HL-60 (cell line): ENCODE measurements around the gene PEX11A.

ENCODE experiments used
- DNase-seq, 2 experiments: peaks; one replicate each; pipeline ENCODE4 v3.0.0-alpha.2; 2010 to 2020; ENCODE audit warnings: low read depth in 1 of 2, low spot score in 1 of 2
- H3K27ac ChIP-seq: fragments of 250-450 bp; sonication (Bioruptor Pico); replicated peaks from 2 replicates; pipeline ENCODE4 v1.5.1; 2020; ENCODE audit warnings: mild to moderate bottlenecking, moderate library complexity
- H3K27me3 ChIP-seq: fragments of 250-450 bp; sonication (Bioruptor Pico); 2 replicates; pipeline ENCODE4 v1.5.1; 2021; ENCODE audit warnings: mild to moderate bottlenecking, moderate library complexity; ENCODE audit not compliant: insufficient read depth, poor library complexity, severe bottlenecking
- H3K4me3 ChIP-seq: replicated peaks from 2 replicates; pipeline ENCODE4 v1.5.1; 2011; ENCODE audit warnings: mild to moderate bottlenecking, control low read depth, low read length; ENCODE audit not compliant: insufficient read depth
- GABPA ChIP-seq: IDR thresholded peaks from 2 replicates; pipeline ENCODE4 v1.6.1; 2012; ENCODE audit warnings: low read depth
- POLR2AphosphoS5 ChIP-seq: IDR thresholded peaks from 2 replicates; pipeline ENCODE4 v1.6.1; 2012; ENCODE audit warnings: low read depth
- SPI1 ChIP-seq: IDR thresholded peaks from 2 replicates; pipeline ENCODE4 v1.6.1; 2012; ENCODE audit warnings: low read depth, mild to moderate bottlenecking, borderline replicate concordance
- TF ChIP-seq, protein P1 (sequence below): IDR thresholded peaks from 2 replicates; pipeline ENCODE4 v1.6.1; 2012; ENCODE audit warnings: low read depth; ENCODE audit not compliant: insufficient replicate concordance
- TF ChIP-seq, protein P2 (sequence below): IDR thresholded peaks from one replicate; pipeline ENCODE4 v1.5.1; 2011; ENCODE audit warnings: low read length, control low read depth, inconsistent platforms; ENCODE audit not compliant: insufficient read depth

Gene PEX11A

DNA sequence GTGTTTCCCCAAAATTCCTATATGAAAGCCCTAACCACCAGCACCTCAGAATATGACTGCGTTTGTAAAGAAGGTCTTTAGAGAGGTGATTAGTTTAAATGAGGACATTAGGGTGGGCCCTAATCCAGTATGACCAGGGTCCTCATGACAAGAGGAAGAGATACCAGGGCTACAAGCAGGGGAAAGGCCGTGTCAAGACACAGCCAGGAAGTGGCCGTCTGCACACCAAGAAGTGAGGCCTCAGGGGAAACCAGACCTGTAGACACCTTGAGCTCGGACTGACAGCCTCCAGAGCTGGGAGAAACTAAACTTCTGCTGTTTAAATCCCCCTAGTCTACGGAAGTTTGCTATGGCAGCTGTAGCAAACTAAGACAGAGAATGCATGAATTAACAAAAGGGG lies 49.5 kb downstream of the PEX11A start:
- Histone ChIP-seq H3K4me3 (no peak overlapping the region), H3K27me3 (no peaks in the 10 kb centered on the region), H3K27ac (no peak overlapping the region)
- no peak for DNase-seq
- TF ChIP-seq, protein P1, sequence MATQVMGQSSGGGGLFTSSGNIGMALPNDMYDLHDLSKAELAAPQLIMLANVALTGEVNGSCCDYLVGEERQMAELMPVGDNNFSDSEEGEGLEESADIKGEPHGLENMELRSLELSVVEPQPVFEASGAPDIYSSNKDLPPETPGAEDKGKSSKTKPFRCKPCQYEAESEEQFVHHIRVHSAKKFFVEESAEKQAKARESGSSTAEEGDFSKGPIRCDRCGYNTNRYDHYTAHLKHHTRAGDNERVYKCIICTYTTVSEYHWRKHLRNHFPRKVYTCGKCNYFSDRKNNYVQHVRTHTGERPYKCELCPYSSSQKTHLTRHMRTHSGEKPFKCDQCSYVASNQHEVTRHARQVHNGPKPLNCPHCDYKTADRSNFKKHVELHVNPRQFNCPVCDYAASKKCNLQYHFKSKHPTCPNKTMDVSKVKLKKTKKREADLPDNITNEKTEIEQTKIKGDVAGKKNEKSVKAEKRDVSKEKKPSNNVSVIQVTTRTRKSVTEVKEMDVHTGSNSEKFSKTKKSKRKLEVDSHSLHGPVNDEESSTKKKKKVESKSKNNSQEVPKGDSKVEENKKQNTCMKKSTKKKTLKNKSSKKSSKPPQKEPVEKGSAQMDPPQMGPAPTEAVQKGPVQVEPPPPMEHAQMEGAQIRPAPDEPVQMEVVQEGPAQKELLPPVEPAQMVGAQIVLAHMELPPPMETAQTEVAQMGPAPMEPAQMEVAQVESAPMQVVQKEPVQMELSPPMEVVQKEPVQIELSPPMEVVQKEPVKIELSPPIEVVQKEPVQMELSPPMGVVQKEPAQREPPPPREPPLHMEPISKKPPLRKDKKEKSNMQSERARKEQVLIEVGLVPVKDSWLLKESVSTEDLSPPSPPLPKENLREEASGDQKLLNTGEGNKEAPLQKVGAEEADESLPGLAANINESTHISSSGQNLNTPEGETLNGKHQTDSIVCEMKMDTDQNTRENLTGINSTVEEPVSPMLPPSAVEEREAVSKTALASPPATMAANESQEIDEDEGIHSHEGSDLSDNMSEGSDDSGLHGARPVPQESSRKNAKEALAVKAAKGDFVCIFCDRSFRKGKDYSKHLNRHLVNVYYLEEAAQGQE, result no peak
- no peak for TF ChIP-seq SPI1
- no peak for TF ChIP-seq GABPA

DNA sequence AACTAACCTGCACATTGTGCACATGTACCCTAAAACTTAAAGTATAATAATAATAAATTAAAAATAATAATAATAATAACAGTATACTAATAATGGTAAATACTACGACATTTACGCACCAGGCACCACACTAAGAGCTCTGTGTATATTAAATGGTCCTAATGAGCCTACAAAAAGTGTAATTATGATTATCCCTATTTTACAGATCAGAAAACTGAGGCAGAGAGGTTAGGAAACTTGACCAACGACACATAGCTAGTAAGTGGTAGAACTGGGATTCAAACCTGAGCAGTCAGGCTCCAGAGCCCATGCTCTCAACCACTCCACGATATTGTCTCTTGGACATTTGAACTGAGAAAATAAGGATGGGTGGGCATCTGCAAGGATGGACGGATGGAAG lies 50.3 kb downstream of the PEX11A start:
- Histone ChIP-seq H3K4me3 (no peak overlapping the region), H3K27ac (no peak overlapping the region), H3K27me3 (no peaks in the 10 kb centered on the region)
- no peak for TF ChIP-seq POLR2AphosphoS5
- TF ChIP-seq, protein P1, result no peak
- TF ChIP-seq, protein P2, sequence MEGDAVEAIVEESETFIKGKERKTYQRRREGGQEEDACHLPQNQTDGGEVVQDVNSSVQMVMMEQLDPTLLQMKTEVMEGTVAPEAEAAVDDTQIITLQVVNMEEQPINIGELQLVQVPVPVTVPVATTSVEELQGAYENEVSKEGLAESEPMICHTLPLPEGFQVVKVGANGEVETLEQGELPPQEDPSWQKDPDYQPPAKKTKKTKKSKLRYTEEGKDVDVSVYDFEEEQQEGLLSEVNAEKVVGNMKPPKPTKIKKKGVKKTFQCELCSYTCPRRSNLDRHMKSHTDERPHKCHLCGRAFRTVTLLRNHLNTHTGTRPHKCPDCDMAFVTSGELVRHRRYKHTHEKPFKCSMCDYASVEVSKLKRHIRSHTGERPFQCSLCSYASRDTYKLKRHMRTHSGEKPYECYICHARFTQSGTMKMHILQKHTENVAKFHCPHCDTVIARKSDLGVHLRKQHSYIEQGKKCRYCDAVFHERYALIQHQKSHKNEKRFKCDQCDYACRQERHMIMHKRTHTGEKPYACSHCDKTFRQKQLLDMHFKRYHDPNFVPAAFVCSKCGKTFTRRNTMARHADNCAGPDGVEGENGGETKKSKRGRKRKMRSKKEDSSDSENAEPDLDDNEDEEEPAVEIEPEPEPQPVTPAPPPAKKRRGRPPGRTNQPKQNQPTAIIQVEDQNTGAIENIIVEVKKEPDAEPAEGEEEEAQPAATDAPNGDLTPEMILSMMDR, result no peak
- TF ChIP-seq SPI1, result no peak
- no peak for TF ChIP-seq GABPA
- DNase-seq, result no peak

DNA sequence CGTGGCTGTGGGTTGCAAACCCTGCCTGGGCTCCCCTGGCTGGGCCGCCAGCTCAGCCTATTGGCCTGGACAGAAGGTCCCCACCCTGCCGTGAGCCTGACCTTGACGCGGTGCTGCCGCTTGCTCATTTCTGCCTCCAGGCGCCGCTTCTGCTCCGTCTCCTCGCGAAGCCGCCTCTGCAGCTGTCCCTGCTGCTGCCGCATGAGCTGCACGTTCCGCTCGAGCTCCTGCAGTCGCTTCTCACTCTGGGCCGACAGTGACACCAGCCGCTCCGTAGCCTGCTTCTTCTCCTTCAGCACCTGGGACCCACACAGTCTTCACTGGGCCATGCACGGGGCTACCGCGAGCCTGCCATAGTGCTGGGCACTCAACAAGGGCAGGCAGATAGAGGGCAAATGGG lies 57.0 kb downstream of the PEX11A start:
- DNase-seq, result no peak
- no peaks in the 10 kb centered on the region for H3K27me3 ChIP-seq
- TF ChIP-seq POLR2AphosphoS5, result no peak
- no peak for TF ChIP-seq GABPA
- TF ChIP-seq, protein P2, result no peak
- no peak for TF ChIP-seq SPI1
- TF ChIP-seq, protein P1, result no peak
- H3K27ac ChIP-seq, result no peak overlapping the region
- H3K4me3 ChIP-seq, result no peak overlapping the region
